Right lobe of liver (tissue), 6 donors: Measurements from ENCODE around the gene CILP2. TPM values are rescaled to one million over a fixed set of nuclear protein-coding genes. Genes with fewer than 3 reads are reported as not detected.

ENCODE experiments used
- ATAC-seq, 4 donors: fragments of 200-7000 bp; cut with Tn5 transposase; one replicate each; pipeline ENCODE4 v1.9.1; 2020; ENCODE audit warnings: mild to moderate bottlenecking in 4 of 4, moderate library complexity in 4 of 4
- DNase-seq, 3 donors: peaks; one replicate each; pipeline ENCODE4 v3.0.0-alpha.2; 2020
- H3K27ac ChIP-seq, 3 donors: fragments of 200-600 bp; one replicate each; pipeline ENCODE4 v1.8.0; 2022
- H3K27me3 ChIP-seq, 2 donors: fragments of 200-600 bp; one replicate each; pipeline ENCODE4 v1.8.0; 2022
- H3K36me3 ChIP-seq, 4 donors: fragments of 200-600 bp; sonication (generic) in 1 of 4; one replicate each; pipeline versions ENCODE4 v1.5.1 to v1.8.0; 2017 to 2022; ENCODE audit warnings: control low read depth in 1 of 4
- H3K4me1 ChIP-seq, 4 donors: fragments of 200-600 bp; sonication (generic) in 1 of 4; one replicate each; pipeline versions ENCODE4 v1.5.1 to v1.8.0; 2017 to 2022; ENCODE audit warnings: control low read depth in 1 of 4
- H3K4me3 ChIP-seq, 3 donors: fragments of 200-600 bp; one replicate each; pipeline ENCODE4 v1.8.0; 2022
- H3K9me3 ChIP-seq, 4 donors: fragments of 200-600 bp; sonication (generic) in 1 of 4; one replicate each; pipeline versions ENCODE4 v1.5.1 to v1.8.0; 2017 to 2022; ENCODE audit warnings: control low read depth in 1 of 4
- POLR2A ChIP-seq: fragments of 450-650 bp; IDR thresholded peaks from one replicate; pipeline ENCODE4 v1.6.1; 2017; ENCODE audit warnings: antibody characterized with exemption, mild to moderate bottlenecking
- WGBS: methylation state at CpG from one replicate; pipeline ENCODE4 v1.1.6; 2018; ENCODE audit warnings: low coverage, low lambda C conversion rate; ENCODE audit not compliant: insufficient coverage; ENCODE audit errors: missing lambda C conversion rate; 5-methylcytosine and 5-hydroxymethylcytosine counted together
- intact Hi-C, 2 donors: fragments of 100-400 bp; cut with DNase I; formaldehyde crosslinking; loops; one replicate each; pipeline versions ENCODE4 v1.11.2 to v1.14.1; 2022
- total RNA-seq, 6 experiments: library from RNA; depleted of rRNA in 2 of 6; stranded (reverse); fragments of >200 nt in 2 of 6; fragmentation: NEBNext Ultra II Directional in 3 of 6; extraction: Animal tissue kit (Norgen Biotek cat#: 25700) in 3 of 6; gene quantifications; one replicate each; pipeline versions ENCODE4 v1.1.0 to v1.2.4, GENCODE V29; 2016 to 2023
- TF ChIP-seq, protein P1 (sequence below), 4 donors: fragments of 200-600 bp in 3 of 4; fragments of 450-650 bp in 1 of 4; IDR thresholded peaks; one replicate each; pipeline versions ENCODE4 v1.5.1 to v1.8.0; 2016 to 2022; ENCODE audit warnings: antibody characterized with exemption in 4 of 4, mild to moderate bottlenecking in 2 of 4
- donor health status: DM: no; HTN: yes; CAD: no.
- donor health status: DM: no; HTN: no; CAD: no.
- donor health status: DM: no; HTN: no; CAD: no.
- donor health status: DM: no; HTN: yes; CAD: no.
- donor health status: DM: no; HTN: yes; CAD: no.

The CILP2 gene
- total RNA-seq, 6 experiments from 2014 or later = 0.05 to 0.33 (median 0.19) TPM; not detected in 2

DNA sequence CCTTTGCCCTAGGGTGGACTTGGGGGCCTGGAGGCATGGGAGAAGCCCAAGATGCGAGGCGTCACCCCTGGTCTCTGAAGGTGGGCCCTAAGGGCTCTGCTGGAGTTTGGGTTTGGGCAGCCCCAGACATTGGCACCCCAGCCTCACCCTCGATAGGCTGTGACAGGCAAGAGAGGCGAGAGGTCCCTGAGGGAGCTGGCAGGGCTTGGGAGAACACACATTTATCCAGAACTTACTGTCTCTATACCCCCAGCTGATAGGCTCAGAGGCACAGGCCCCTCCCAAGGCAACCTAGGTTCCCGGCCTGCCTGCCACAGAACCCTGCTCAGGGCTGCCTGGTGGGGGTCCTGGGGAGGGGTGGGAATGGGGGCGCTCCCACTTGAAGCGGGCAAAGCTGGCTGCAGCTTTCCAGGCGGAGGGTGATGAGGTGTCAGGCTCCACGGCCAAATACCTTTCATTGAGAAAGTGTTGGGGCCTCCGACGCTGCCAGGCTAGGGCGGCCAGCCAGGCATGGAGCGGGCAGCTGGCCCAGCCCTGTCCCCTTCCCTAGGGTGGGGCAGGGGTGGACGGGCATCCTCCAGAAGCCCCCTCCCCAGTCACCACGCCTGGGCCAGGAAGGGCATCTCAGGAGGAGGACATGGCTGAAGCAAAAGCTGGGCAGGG is 9.7 kb downstream of the CILP2 start:
- ATAC-seq = no peak
- DNase-seq = no peak
- Histone ChIP-seq H3K4me1 (no peaks in the 10 kb centered on the region), H3K4me3 (no peak overlapping the region), H3K27ac (no peak overlapping the region), H3K27me3 (no peaks in the 10 kb centered on the region), H3K36me3 (no peaks in the 10 kb centered on the region), H3K9me3 (no peaks in the 10 kb centered on the region)
- TF ChIP-seq, protein P1, sequence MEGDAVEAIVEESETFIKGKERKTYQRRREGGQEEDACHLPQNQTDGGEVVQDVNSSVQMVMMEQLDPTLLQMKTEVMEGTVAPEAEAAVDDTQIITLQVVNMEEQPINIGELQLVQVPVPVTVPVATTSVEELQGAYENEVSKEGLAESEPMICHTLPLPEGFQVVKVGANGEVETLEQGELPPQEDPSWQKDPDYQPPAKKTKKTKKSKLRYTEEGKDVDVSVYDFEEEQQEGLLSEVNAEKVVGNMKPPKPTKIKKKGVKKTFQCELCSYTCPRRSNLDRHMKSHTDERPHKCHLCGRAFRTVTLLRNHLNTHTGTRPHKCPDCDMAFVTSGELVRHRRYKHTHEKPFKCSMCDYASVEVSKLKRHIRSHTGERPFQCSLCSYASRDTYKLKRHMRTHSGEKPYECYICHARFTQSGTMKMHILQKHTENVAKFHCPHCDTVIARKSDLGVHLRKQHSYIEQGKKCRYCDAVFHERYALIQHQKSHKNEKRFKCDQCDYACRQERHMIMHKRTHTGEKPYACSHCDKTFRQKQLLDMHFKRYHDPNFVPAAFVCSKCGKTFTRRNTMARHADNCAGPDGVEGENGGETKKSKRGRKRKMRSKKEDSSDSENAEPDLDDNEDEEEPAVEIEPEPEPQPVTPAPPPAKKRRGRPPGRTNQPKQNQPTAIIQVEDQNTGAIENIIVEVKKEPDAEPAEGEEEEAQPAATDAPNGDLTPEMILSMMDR (IDR thresholded peaks at IDR 0.05) = no peak
- no peak for TF ChIP-seq POLR2A
- 90% methylated on average over 2 of the region's 15 CpGs for WGBS
- intact Hi-C loops = loop anchor here in 1 of 2 donors (10.0 kb wide), 1 partner anchor 407 kb away; no protein-coding TSS in a partner anchor

DNA sequence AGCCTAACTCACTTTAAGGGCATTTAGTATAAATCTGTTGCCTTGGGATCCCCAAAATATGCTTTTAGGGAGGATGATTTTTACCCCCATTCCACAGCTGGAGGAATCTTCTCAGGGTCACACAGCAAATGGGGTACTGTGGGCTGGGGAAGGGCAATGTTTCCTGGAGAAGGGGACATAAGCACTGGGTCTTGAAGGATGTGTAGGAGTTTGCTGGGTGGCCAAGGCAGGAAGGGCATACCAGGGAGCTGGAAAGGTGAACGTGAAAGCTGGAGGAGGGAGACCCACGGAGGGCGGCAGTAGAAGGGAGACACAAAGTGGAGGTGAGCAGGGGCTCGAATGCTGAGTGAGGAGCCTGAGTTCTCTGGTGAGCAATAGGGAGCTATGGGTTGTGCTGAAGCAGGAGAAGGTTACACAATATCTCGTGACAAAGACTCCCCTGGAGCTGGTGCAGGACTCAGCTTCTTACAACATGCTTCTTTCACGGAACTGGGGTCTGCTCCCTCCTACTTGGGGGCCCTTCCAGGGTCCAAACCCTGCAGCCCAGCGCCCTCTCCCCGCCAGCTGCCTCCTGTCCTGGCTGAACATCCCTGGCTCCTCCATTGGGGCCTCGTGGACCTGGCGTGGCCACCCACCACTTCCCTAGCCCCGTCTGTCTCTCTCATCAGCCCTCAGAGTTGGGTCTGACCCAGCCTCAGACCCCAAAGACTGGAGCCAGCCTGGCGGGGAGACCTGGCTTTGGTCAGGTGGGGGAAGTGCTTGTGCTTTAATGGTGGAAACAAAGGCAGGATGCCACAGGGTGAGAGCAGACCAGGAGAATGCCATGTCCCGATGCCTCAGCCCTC is 11.1 kb downstream of the CILP2 start:
- intact Hi-C loops = loop anchor here in 1 of 2 donors (10.0 kb wide), 1 partner anchor 406 kb away; no protein-coding TSS in a partner anchor
- Histone ChIP-seq H3K4me3 (no peak overlapping the region), H3K4me1 (no peaks in the 10 kb centered on the region), H3K36me3 (no peaks in the 10 kb centered on the region), H3K27me3 (no peaks in the 10 kb centered on the region), H3K9me3 (no peaks in the 10 kb centered on the region), H3K27ac (no peak overlapping the region)
- TF ChIP-seq, protein P1 (IDR thresholded peaks at IDR 0.05) = no peak
- no peak for TF ChIP-seq POLR2A
- 16% methylated on average over 6 of the region's 13 CpGs for WGBS
- ATAC-seq = no peak
- DNase-seq = no peak

DNA sequence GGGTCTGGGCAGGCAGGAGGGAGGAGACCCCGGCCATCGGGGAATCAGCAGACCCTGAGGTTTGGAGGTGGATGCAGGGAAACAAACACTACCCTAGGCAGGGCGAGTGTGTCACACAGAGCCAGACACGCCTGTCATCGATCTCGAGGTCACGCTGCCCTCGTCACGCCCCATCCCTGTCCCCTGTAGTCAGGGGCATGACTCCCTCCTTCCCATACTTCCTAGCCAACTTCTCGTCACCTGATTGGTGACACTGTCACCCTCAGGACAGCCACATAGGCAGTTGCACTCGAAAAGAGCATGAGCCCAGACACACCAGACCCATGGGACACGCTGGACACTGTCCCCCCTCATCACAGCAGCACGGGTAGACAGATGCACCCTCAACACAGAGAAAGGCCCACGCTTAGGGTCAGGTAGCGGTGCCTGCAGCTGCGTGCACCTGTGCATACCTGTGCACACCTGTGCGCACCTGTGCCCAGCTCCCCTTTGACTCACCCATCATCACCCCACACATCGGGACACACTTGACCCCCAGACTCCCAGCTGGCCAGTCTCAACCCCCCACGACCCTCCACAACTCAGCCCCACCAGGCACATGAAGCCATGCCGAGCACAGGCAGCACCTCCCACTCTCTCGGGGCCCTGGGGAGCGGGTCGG is 11.9 kb downstream of the CILP2 start:
- intact Hi-C loops = loop anchor here in 1 of 2 donors (10.0 kb wide), 1 partner anchor 405 kb away; no protein-coding TSS in a partner anchor
- no peak for DNase-seq
- Histone ChIP-seq H3K9me3 (no peaks in the 10 kb centered on the region), H3K4me1 (no peaks in the 10 kb centered on the region), H3K36me3 (no peaks in the 10 kb centered on the region), H3K27me3 (no peaks in the 10 kb centered on the region), H3K27ac (no peak overlapping the region), H3K4me3 (no peak overlapping the region)
- 53% methylated on average over 4 of the region's 23 CpGs for WGBS
- TF ChIP-seq, protein P1 (IDR thresholded peaks at IDR 0.05) = no peak
- no peak for TF ChIP-seq POLR2A
- no peak for ATAC-seq

DNA sequence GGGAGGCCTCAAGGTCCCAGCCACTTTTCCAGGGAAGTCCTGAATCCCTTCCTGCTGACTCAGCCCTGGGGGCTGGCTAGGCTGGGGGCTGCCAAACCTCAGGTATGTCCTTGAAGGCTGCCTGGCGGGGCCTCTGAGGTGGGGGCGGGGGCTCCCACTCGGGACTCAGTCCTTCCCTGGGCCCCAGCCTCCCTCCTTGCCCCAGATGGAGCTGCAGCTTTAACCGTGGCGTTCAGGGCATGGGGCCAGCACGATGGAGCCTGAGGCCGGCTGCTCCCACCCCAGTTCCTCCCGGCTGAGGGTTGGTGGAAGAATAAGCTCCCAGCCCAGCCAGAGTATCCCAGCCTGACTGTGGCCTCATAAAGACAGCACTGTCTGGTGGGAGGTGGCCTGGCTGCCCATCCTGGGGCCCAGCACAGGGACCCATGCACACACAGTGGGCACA is 12.4 kb downstream of the CILP2 start:
- intact Hi-C loops = no loop called here
- WGBS = no CpG with 5 or more reads among the region's 8 CpGs
- Histone ChIP-seq H3K27ac (no peak overlapping the region), H3K27me3 (no peaks in the 10 kb centered on the region), H3K9me3 (no peaks in the 10 kb centered on the region), H3K4me1 (no peaks in the 10 kb centered on the region), H3K4me3 (no peak overlapping the region), H3K36me3 (no peaks in the 10 kb centered on the region)
- TF ChIP-seq, protein P1 (IDR thresholded peaks at IDR 0.05) = no peak
- TF ChIP-seq POLR2A = no peak
- no peak for DNase-seq
- no peak for ATAC-seq
